ENCODE results near the gene PHF10.
"Not testable (repeated sequence)": the region's sequence is repeated elsewhere in the genome, so short reads cannot be mapped to it uniquely, and the experiment has no call there.

The PHF10 gene

GRCh38 chr6:169714595-169714994, 9.7 kb downstream of the PHF10 start:
- ATAC-seq (replicated peaks; ENCODE audit: extremely low read depth, poor library complexity, severe bottlenecking) (no peak), DNase-seq (ENCODE audit: low spot score in 2 of 2) (no peak)
- peaks cover 49% of the 10 kb centered on the region for H3K36me3 Mint-ChIP-seq (ENCODE audit: insufficient read depth)
- H3K4me1 Mint-ChIP-seq = peaks cover 13% of the 10 kb centered on the region
- no peaks in the 10 kb centered on the region for H3K27me3 Mint-ChIP-seq
- no peak overlapping the region for H3K4me3 Mint-ChIP-seq
- no peaks in the 10 kb centered on the region for H3K9me3 Mint-ChIP-seq
- no peak overlapping the region for H3K27ac Mint-ChIP-seq (ENCODE audit: low read depth)

GRCh38 chr6:169714178-169714577, 10.1 kb downstream of the PHF10 start:
- Mint-ChIP-seq H3K27me3 (no peaks in the 10 kb centered on the region), H3K4me3 (no peak overlapping the region), H3K4me1 (peaks cover 9% of the 10 kb centered on the region), H3K36me3 (ENCODE audit: insufficient read depth) (peaks cover 48% of the 10 kb centered on the region), H3K27ac (ENCODE audit: low read depth) (no peak overlapping the region), H3K9me3 (no peaks in the 10 kb centered on the region)
- ATAC-seq (replicated peaks; ENCODE audit: extremely low read depth, poor library complexity, severe bottlenecking) (no peak), DNase-seq (ENCODE audit: low spot score in 2 of 2) (no peak)

- Mint-ChIP-seq H3K27me3 (no peaks in the 10 kb centered on the region), H3K4me3 (no peak overlapping the region), H3K27ac (ENCODE audit: low read depth) (no peak overlapping the region), H3K9me3 (no peaks in the 10 kb centered on the region), H3K36me3 (ENCODE audit: insufficient read depth) (peaks cover 30% of the 10 kb centered on the region), H3K4me1 (peaks cover 14% of the 10 kb centered on the region)
- ATAC-seq (replicated peaks; ENCODE audit: extremely low read depth, poor library complexity, severe bottlenecking) = no peak
- no peak for DNase-seq (ENCODE audit: low spot score in 2 of 2)
Measured at GRCh38 chr6:169710009-169710408, 14.3 kb downstream of the PHF10 start.

GRCh38 chr6:169709293-169709692, 15.0 kb downstream of the PHF10 start:
- no peaks in the 10 kb centered on the region for H3K9me3 Mint-ChIP-seq
- no peak for DNase-seq (ENCODE audit: low spot score in 2 of 2)
- no peak for ATAC-seq (replicated peaks; ENCODE audit: extremely low read depth, poor library complexity, severe bottlenecking)
- H3K4me1 Mint-ChIP-seq = peaks cover 18% of the 10 kb centered on the region
- H3K27ac Mint-ChIP-seq (ENCODE audit: low read depth) = no peak overlapping the region
- no peaks in the 10 kb centered on the region for H3K27me3 Mint-ChIP-seq
- no peak overlapping the region for H3K4me3 Mint-ChIP-seq
- H3K36me3 Mint-ChIP-seq (ENCODE audit: insufficient read depth) = peaks cover 26% of the 10 kb centered on the region

GRCh38 chr6:169707772-169708171, 16.5 kb downstream of the PHF10 start:
- H3K27me3 Mint-ChIP-seq = no peaks in the 10 kb centered on the region
- ATAC-seq (replicated peaks; ENCODE audit: extremely low read depth, poor library complexity, severe bottlenecking) (no peak), DNase-seq (ENCODE audit: low spot score in 2 of 2) (no peak)
- H3K4me1 Mint-ChIP-seq = peaks cover 28% of the 10 kb centered on the region
- no peaks in the 10 kb centered on the region for H3K9me3 Mint-ChIP-seq
- H3K36me3 Mint-ChIP-seq (ENCODE audit: insufficient read depth) = peaks cover 27% of the 10 kb centered on the region
- H3K4me3 Mint-ChIP-seq = no peak overlapping the region
- H3K27ac Mint-ChIP-seq (ENCODE audit: low read depth) = no peak overlapping the region

GRCh38 chr6:169702840-169703246, 21.5 kb downstream of the PHF10 start:
- no peaks in the 10 kb centered on the region for H3K9me3 Mint-ChIP-seq
- peak overlapping the region; percentile 86 for H3K4me3 Mint-ChIP-seq
- H3K4me1 Mint-ChIP-seq = peaks cover 34% of the 10 kb centered on the region
- peak overlapping the region; percentile 89 for H3K27ac Mint-ChIP-seq (ENCODE audit: low read depth)
- ATAC-seq (replicated peaks; ENCODE audit: extremely low read depth, poor library complexity, severe bottlenecking) = peak; percentile 6
- peaks cover 21% of the 10 kb centered on the region for H3K36me3 Mint-ChIP-seq (ENCODE audit: insufficient read depth)
- no peaks in the 10 kb centered on the region for H3K27me3 Mint-ChIP-seq
- no peak for DNase-seq (ENCODE audit: low spot score in 2 of 2)

GRCh38 chr6:169701954-169702839, 22.1 kb downstream of the PHF10 start, which contains the start of the genes C6orf120 and WDR27:
C6orf120 (plus strand) TSS chr6:169702126; CDS start chr6:169702460, 334 bp downstream.
WDR27 (minus strand) TSS chr6:169702029; CDS start chr6:169689005, 13,024 bp downstream.
- peaks cover 28% of the 10 kb centered on the region for H3K4me1 Mint-ChIP-seq
- H3K4me3 Mint-ChIP-seq = peak within 1 kb of the TSS; percentile 86
- DNase-seq (ENCODE audit: low spot score in 2 of 2) (peak; percentile 93 to 94), ATAC-seq (replicated peaks; ENCODE audit: extremely low read depth, poor library complexity, severe bottlenecking) (peak; percentile 89)
- no peaks in the 10 kb centered on the region for H3K9me3 Mint-ChIP-seq
- peak within 1 kb of the TSS; percentile 89 for H3K27ac Mint-ChIP-seq (ENCODE audit: low read depth)
- peaks cover 21% of the 10 kb centered on the region for H3K36me3 Mint-ChIP-seq (ENCODE audit: insufficient read depth)
- no peaks in the 10 kb centered on the region for H3K27me3 Mint-ChIP-seq

- H3K27ac Mint-ChIP-seq (ENCODE audit: low read depth) = peak overlapping the region; percentile 89
- DNase-seq (ENCODE audit: low spot score in 2 of 2) (peak in 1 of 2 donors; percentile 17), ATAC-seq (replicated peaks; ENCODE audit: extremely low read depth, poor library complexity, severe bottlenecking) (peak; percentile 8)
- H3K9me3 Mint-ChIP-seq = no peaks in the 10 kb centered on the region
- peaks cover 25% of the 10 kb centered on the region for H3K4me1 Mint-ChIP-seq
- peaks cover 21% of the 10 kb centered on the region for H3K36me3 Mint-ChIP-seq (ENCODE audit: insufficient read depth)
- peak overlapping the region; percentile 86 for H3K4me3 Mint-ChIP-seq
- no peaks in the 10 kb centered on the region for H3K27me3 Mint-ChIP-seq
Measured at GRCh38 chr6:169701311-169701953, 22.9 kb downstream of the PHF10 start.

- Mint-ChIP-seq H3K4me1 (peaks cover 25% of the 10 kb centered on the region), H3K9me3 (peaks cover 6% of the 10 kb centered on the region), H3K36me3 (ENCODE audit: insufficient read depth) (peaks cover 21% of the 10 kb centered on the region), H3K27ac (ENCODE audit: low read depth) (peak overlapping the region; percentile 89), H3K4me3 (no peak overlapping the region), H3K27me3 (no peaks in the 10 kb centered on the region)
- ATAC-seq (replicated peaks; ENCODE audit: extremely low read depth, poor library complexity, severe bottlenecking) (no peak), DNase-seq (ENCODE audit: low spot score in 2 of 2) (no peak)
Measured at GRCh38 chr6:169700296-169700695, 24.0 kb downstream of the PHF10 start.

- H3K4me3 Mint-ChIP-seq; H3K9me3 Mint-ChIP-seq; H3K27me3 Mint-ChIP-seq; H3K36me3 Mint-ChIP-seq (ENCODE audit: insufficient read depth); ATAC-seq (replicated peaks; ENCODE audit: extremely low read depth, poor library complexity, severe bottlenecking); H3K27ac Mint-ChIP-seq (ENCODE audit: low read depth); DNase-seq (ENCODE audit: low spot score in 2 of 2); H3K4me1 Mint-ChIP-seq: not testable (repeated sequence)
Measured at GRCh38 chr6:169697115-169697514, 27.2 kb downstream of the PHF10 start.

- no peaks in the 10 kb centered on the region for H3K27me3 Mint-ChIP-seq
- DNase-seq (ENCODE audit: low spot score in 2 of 2) (no peak), ATAC-seq (replicated peaks; ENCODE audit: extremely low read depth, poor library complexity, severe bottlenecking) (no peak)
- H3K36me3 Mint-ChIP-seq (ENCODE audit: insufficient read depth) = peaks cover 2% of the 10 kb centered on the region
- H3K9me3 Mint-ChIP-seq = peaks cover 6% of the 10 kb centered on the region
- no peak overlapping the region for H3K27ac Mint-ChIP-seq (ENCODE audit: low read depth)
- H3K4me1 Mint-ChIP-seq = peaks cover 6% of the 10 kb centered on the region
- no peak overlapping the region for H3K4me3 Mint-ChIP-seq
Measured at GRCh38 chr6:169695131-169695530, 29.2 kb downstream of the PHF10 start.

GRCh38 chr6:169692516-169692915, 31.8 kb downstream of the PHF10 start:
- H3K4me1 Mint-ChIP-seq = peaks cover 7% of the 10 kb centered on the region
- no peak for DNase-seq (ENCODE audit: low spot score in 2 of 2)
- H3K27me3 Mint-ChIP-seq = no peaks in the 10 kb centered on the region
- no peak for ATAC-seq (replicated peaks; ENCODE audit: extremely low read depth, poor library complexity, severe bottlenecking)
- peaks cover 6% of the 10 kb centered on the region for H3K9me3 Mint-ChIP-seq
- H3K27ac Mint-ChIP-seq (ENCODE audit: low read depth) = no peak overlapping the region
- no peak overlapping the region for H3K4me3 Mint-ChIP-seq
- peaks cover 5% of the 10 kb centered on the region for H3K36me3 Mint-ChIP-seq (ENCODE audit: insufficient read depth)

GRCh38 chr6:169691260-169691659, 33.0 kb downstream of the PHF10 start:
- no peaks in the 10 kb centered on the region for H3K27me3 Mint-ChIP-seq
- H3K27ac Mint-ChIP-seq (ENCODE audit: low read depth) = no peak overlapping the region
- DNase-seq (ENCODE audit: low spot score in 2 of 2) (no peak), ATAC-seq (replicated peaks; ENCODE audit: extremely low read depth, poor library complexity, severe bottlenecking) (no peak)
- H3K4me3 Mint-ChIP-seq = no peak overlapping the region
- H3K36me3 Mint-ChIP-seq (ENCODE audit: insufficient read depth) = peaks cover 5% of the 10 kb centered on the region
- H3K9me3 Mint-ChIP-seq = peaks cover 5% of the 10 kb centered on the region
- H3K4me1 Mint-ChIP-seq = peaks cover 7% of the 10 kb centered on the region
